IMR-90 (cell line): ENCODE data around the gene GADL1. TPM values are rescaled to one million over a fixed set of nuclear protein-coding genes. Genes with fewer than 3 reads are reported as not detected.

Experiments used
- ATAC-seq: fragments of 200-7000 bp; cut with Tn5 transposase; 2 replicates; pipeline ENCODE4 v1.9.1; 2020; ENCODE audit warnings: low read depth, mild to moderate bottlenecking, moderate library complexity
- BruUV-seq: library from RNA; stranded (reverse); fragments of 400-500 nt; replicated peaks from 2 replicates; lab custom pipeline; 2021; lab: Mats Ljungman, UMichigan
- CTCF ChIA-PET: fragments of 300-600 bp; formaldehyde crosslinking; extraction: SDS; loops from one replicate; lab custom pipeline; 2021; ENCODE audit warnings: antibody characterized with exemption; lab: Yijun Ruan, JAX
- POLR2A ChIA-PET: fragments of 300-600 bp; sonication (Branson Sonifier 250); formaldehyde crosslinking; loops from one replicate; lab custom pipeline; 2022; ENCODE audit warnings: antibody characterized with exemption; ENCODE audit not compliant: unreplicated experiment; lab: Charles Lee
- DNase-seq: peaks from one replicate; pipeline ENCODE4 v3.0.0; 2013
- H2AFZ ChIP-seq: replicated peaks from 2 replicates; pipeline ENCODE3; 2013; ENCODE audit warnings: low read length, mild to moderate bottlenecking; ENCODE audit not compliant: poor library complexity
- H2AK5ac ChIP-seq: 2 replicates; pipeline ENCODE4 v1.6.1; 2013; ENCODE audit warnings: low read depth, low read length, inconsistent platforms
- H2AK9ac ChIP-seq: replicated peaks from 2 replicates; pipeline ENCODE3; 2013; ENCODE audit warnings: mild to moderate bottlenecking, low read depth, low read length, moderate library complexity; ENCODE audit not compliant: poor library complexity
- H2BK120ac ChIP-seq: 2 replicates; pipeline ENCODE4 v1.6.1; 2013; ENCODE audit warnings: low read depth, low read length, inconsistent platforms
- H2BK15ac ChIP-seq: 3 replicates; pipeline ENCODE4 v1.6.1; 2013; ENCODE audit warnings: low read depth, low read length, inconsistent platforms
- H2BK20ac ChIP-seq: 2 replicates; pipeline ENCODE4 v1.6.1; 2013; ENCODE audit warnings: low read depth, mild to moderate bottlenecking, inconsistent platforms, low read length, moderate library complexity
- H2BK5ac ChIP-seq: 2 replicates; pipeline ENCODE4 v1.6.1; 2013; ENCODE audit warnings: mild to moderate bottlenecking, low read depth, low read length, inconsistent platforms; ENCODE audit not compliant: poor library complexity, severe bottlenecking
- H3K14ac ChIP-seq: replicated peaks from 2 replicates; pipeline ENCODE4 v1.6.1; 2013; ENCODE audit warnings: low read depth, low read length, inconsistent platforms
- H3K18ac ChIP-seq: 2 replicates; pipeline ENCODE4 v1.6.1; 2013; ENCODE audit warnings: low read depth, low read length, control low read depth
- H3K23ac ChIP-seq: 2 replicates; pipeline ENCODE4 v1.6.1; 2013; ENCODE audit warnings: low read depth, low read length, inconsistent platforms
- H3K27ac ChIP-seq: 2 replicates; pipeline ENCODE4 v1.5.1; 2013; ENCODE audit warnings: mild to moderate bottlenecking, control low read depth, low read length; ENCODE audit not compliant: insufficient read depth
- H3K27me3 ChIP-seq: 2 replicates; pipeline ENCODE4 v1.6.1; 2013; ENCODE audit warnings: low read length; ENCODE audit not compliant: control insufficient read depth, insufficient read depth
- H3K36me3 ChIP-seq: 2 replicates; pipeline ENCODE4 v1.6.1; 2013; ENCODE audit warnings: low read length, mixed read lengths; ENCODE audit not compliant: control insufficient read depth, insufficient read depth
- H3K4ac ChIP-seq: 2 replicates; pipeline ENCODE4 v1.6.1; 2013; ENCODE audit warnings: low read depth, low read length, inconsistent platforms
- H3K4me1 ChIP-seq: 2 replicates; pipeline ENCODE4 v1.6.1; 2013; ENCODE audit warnings: low read length, mixed read lengths; ENCODE audit not compliant: control insufficient read depth, insufficient read depth
- H3K4me2 ChIP-seq: 2 replicates; pipeline ENCODE4 v1.6.1; 2013; ENCODE audit warnings: low read depth, mild to moderate bottlenecking, control low read depth, low read length, moderate library complexity
- H3K4me3 ChIP-seq: 2 replicates; pipeline ENCODE4 v1.5.1; 2013; ENCODE audit warnings: low read depth, mild to moderate bottlenecking, control low read depth, low read length, moderate library complexity; ENCODE audit not compliant: insufficient read depth
- H3K56ac ChIP-seq: 2 replicates; pipeline ENCODE4 v1.6.1; 2013; ENCODE audit warnings: low read length, inconsistent platforms; ENCODE audit not compliant: insufficient read depth; ENCODE audit errors: extremely low read depth
- H3K79me1 ChIP-seq, 2 experiments: 2 replicates each; pipeline ENCODE4 v1.6.1; 2013; ENCODE audit warnings: low read length in 2 of 2, inconsistent platforms in 1 of 2, low read depth in 1 of 2
- H3K9ac ChIP-seq: 2 replicates; pipeline ENCODE4 v1.6.1; 2013; ENCODE audit warnings: low read depth, low read length, control low read depth
- H3K9me1 ChIP-seq: 2 replicates; pipeline ENCODE4 v1.6.1; 2013; ENCODE audit warnings: low read length, inconsistent platforms; ENCODE audit not compliant: insufficient read depth
- H3K9me3 ChIP-seq: 2 replicates; pipeline ENCODE4 v1.6.1; 2013; ENCODE audit warnings: low read length; ENCODE audit not compliant: control insufficient read depth, insufficient read depth
- H4K20me1 ChIP-seq: 2 replicates; pipeline ENCODE4 v1.6.1; 2013; ENCODE audit warnings: low read length, inconsistent platforms; ENCODE audit not compliant: insufficient read depth
- H4K5ac ChIP-seq: 2 replicates; pipeline ENCODE4 v1.6.1; 2013; ENCODE audit warnings: mild to moderate bottlenecking, low read depth, low read length, control low read depth
- H4K8ac ChIP-seq, 2 experiments: 2 replicates each; pipeline ENCODE4 v1.6.1; 2013; ENCODE audit warnings: low read depth in 2 of 2, low read length in 2 of 2, control low read depth in 1 of 2, inconsistent platforms in 1 of 2
- H4K91ac ChIP-seq: 2 replicates; pipeline ENCODE4 v1.6.1; 2013; ENCODE audit warnings: low read depth, low read length, inconsistent platforms; ENCODE audit not compliant: insufficient read depth
- BHLHE40 ChIP-seq: fragments of 150-350 bp; IDR thresholded peaks from 2 replicates; pipeline ENCODE4 v1.6.1; 2016; ENCODE audit warnings: mild to moderate bottlenecking, low read depth, low read length
- CEBPB ChIP-seq: IDR thresholded peaks from 2 replicates; pipeline ENCODE4 v1.6.1; 2012; ENCODE audit warnings: low read depth, low read length, improper control_type of control experiment
- CHD1 ChIP-seq: IDR thresholded peaks from 2 replicates; pipeline ENCODE4 v1.6.1; 2012; ENCODE audit warnings: low read depth, low read length, improper control_type of control experiment
- CTCF ChIP-seq: conservative IDR thresholded peaks from 2 replicates; pipeline ENCODE4 v1.5.1; 2012; ENCODE audit warnings: mild to moderate bottlenecking, low read depth, low read length, improper control_type of control experiment
- ELK1 ChIP-seq: fragments of 150-350 bp; IDR thresholded peaks from 2 replicates; pipeline ENCODE4 v1.6.1; 2016; ENCODE audit warnings: low read depth, mild to moderate bottlenecking, low read length, moderate library complexity, borderline replicate concordance
- MAFK ChIP-seq: IDR thresholded peaks from 2 replicates; pipeline ENCODE4 v1.6.1; 2012; ENCODE audit warnings: low read depth, low read length, improper control_type of control experiment
- MAZ ChIP-seq: IDR thresholded peaks from 2 replicates; pipeline ENCODE4 v1.6.1; 2012; ENCODE audit warnings: low read depth, mild to moderate bottlenecking, low read length, improper control_type of control experiment, moderate library complexity, borderline replicate concordance
- MXI1 ChIP-seq: IDR thresholded peaks from 2 replicates; pipeline ENCODE4 v1.6.1; 2012; ENCODE audit warnings: low read depth, mild to moderate bottlenecking, low read length, moderate library complexity, borderline replicate concordance
- POLR2A ChIP-seq: IDR thresholded peaks from 2 replicates; pipeline ENCODE4 v1.6.1; 2012; ENCODE audit warnings: mild to moderate bottlenecking, low read depth, low read length
- RAD21 ChIP-seq: IDR thresholded peaks from 2 replicates; pipeline ENCODE4 v1.6.1; 2012; ENCODE audit warnings: low read length, improper control_type of control experiment
- RFX5 ChIP-seq: IDR thresholded peaks from 2 replicates; pipeline ENCODE4 v1.8.0; 2012; ENCODE audit warnings: low read depth, mild to moderate bottlenecking, low read length, moderate library complexity
- SMC3 ChIP-seq: fragments of 150-350 bp; IDR thresholded peaks from 2 replicates; pipeline ENCODE4 v1.6.1; 2016; ENCODE audit warnings: low read depth, mild to moderate bottlenecking, antibody characterized with exemption, low read length, moderate library complexity
- WGBS, 2 experiments: methylation state at CpG; one replicate each; pipeline versions ENCODE4 v1.1.5 to v1.1.7; 2013; ENCODE audit warnings: missing lambda C conversion rate in 2 of 2; ENCODE audit not compliant: insufficient read length in 1 of 2; ENCODE audit errors: extremely low coverage in 2 of 2; 5-methylcytosine and 5-hydroxymethylcytosine counted together
- dilution Hi-C: fragments of 300-500 bp; cut with HindIII; formaldehyde crosslinking; loops from one replicate; pipeline ENCODE4 v1.14.3; 2018; ENCODE audit warnings: low sequenced_read_pairs; ENCODE audit not compliant: unreplicated experiment
- in situ Hi-C: fragments of 300-500 bp; cut with MboI; formaldehyde crosslinking; loops from 3 replicates; pipeline ENCODE4 v1.14.3; 2019; ENCODE audit warnings: low sequenced_read_pairs, inconsistent platforms, mixed read lengths
- intact Hi-C: fragments of 100-400 bp; cut with micrococcal nuclease; formaldehyde crosslinking; loops from 2 replicates; pipeline ENCODE4 v1.10.0; 2022
- polyA plus RNA-seq, 3 experiments: library from polyadenylated mRNA; depleted of rRNA; stranded (reverse); fragments of >200 nt; gene quantifications; 2 replicates each; pipeline ENCODE4 v1.2.3, GENCODE V29; 2012; ENCODE audit warnings: low replicate concordance in 1 of 3
- total RNA-seq: library from RNA; depleted of rRNA; stranded (reverse); fragments of >200 nt; gene quantifications from 2 replicates; pipeline ENCODE4 v1.2.3, GENCODE V29; 2012
- TF ChIP-seq, protein P1 (sequence below): fragments of 150-350 bp; IDR thresholded peaks from 2 replicates; pipeline ENCODE4 v1.6.1; 2017; ENCODE audit warnings: mild to moderate bottlenecking, antibody characterized with exemption, low read length, low read depth

GADL1 gene
- total and polyA plus RNA-seq, 2 of the 4 experiments (the other 2 are of a cell fraction) = not detected

DNA sequence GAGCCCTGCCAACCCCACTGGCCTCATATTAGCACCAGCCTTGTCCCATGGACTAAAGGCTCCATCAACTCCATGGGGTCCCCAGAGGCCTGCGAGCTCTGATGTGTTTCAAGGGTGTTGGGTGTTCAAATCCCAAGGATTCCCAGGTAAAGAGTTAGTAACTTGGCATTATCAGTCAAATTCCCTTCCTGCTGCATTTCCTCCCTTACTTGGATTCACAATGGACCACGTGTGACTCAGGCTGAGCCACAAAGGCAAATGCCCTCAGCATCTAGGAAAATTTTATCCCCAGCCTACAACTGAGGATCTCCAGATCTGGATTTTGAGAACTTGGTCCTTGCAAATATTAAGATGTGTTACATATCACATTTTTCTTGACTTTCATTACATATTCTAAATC is 58.8 kb downstream of the GADL1 start:
- H3K9me1 ChIP-seq = no peaks in the 10 kb centered on the region
- H3K4me3 ChIP-seq = no peak overlapping the region
- H4K20me1 ChIP-seq = no peaks in the 10 kb centered on the region
- no peak overlapping the region for H4K91ac ChIP-seq
- H3K27ac ChIP-seq = no peak overlapping the region
- CTCF ChIA-PET = no interaction called here
- H2BK20ac ChIP-seq = no peak overlapping the region
- no peaks in the 10 kb centered on the region for H3K9me3 ChIP-seq
- H4K8ac ChIP-seq = no peak overlapping the region
- TF ChIP-seq RFX5 (no peak), CHD1 (no peak), CEBPB (no peak), MAZ (no peak), RAD21 (no peak), CTCF (no peak), MAFK (no peak), ELK1 (no peak), POLR2A (no peak), MXI1 (no peak), SMC3 (no peak), BHLHE40 (no peak)
- TF ChIP-seq, protein P1, sequence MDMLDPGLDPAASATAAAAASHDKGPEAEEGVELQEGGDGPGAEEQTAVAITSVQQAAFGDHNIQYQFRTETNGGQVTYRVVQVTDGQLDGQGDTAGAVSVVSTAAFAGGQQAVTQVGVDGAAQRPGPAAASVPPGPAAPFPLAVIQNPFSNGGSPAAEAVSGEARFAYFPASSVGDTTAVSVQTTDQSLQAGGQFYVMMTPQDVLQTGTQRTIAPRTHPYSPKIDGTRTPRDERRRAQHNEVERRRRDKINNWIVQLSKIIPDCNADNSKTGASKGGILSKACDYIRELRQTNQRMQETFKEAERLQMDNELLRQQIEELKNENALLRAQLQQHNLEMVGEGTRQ = no peak
- H3K4me2 ChIP-seq = no peak overlapping the region
- no peak overlapping the region for H3K18ac ChIP-seq
- H3K4me1 ChIP-seq = no peaks in the 10 kb centered on the region
- no peak overlapping the region for H3K56ac ChIP-seq
- no peak overlapping the region for H3K23ac ChIP-seq
- H2AK9ac ChIP-seq = no peak overlapping the region
- no CpG with 5 or more reads among the region's 2 CpGs for WGBS, 2 experiments
- intact Hi-C loops (no loop called here), in situ Hi-C loops (no loop called here), dilution Hi-C loops (no loop called here)
- no peak overlapping the region for H2AK5ac ChIP-seq
- H3K4ac ChIP-seq = no peak overlapping the region
- H2BK120ac ChIP-seq = no peak overlapping the region
- ATAC-seq = no peak
- H3K27me3 ChIP-seq = peaks cover 5% of the 10 kb centered on the region
- no peak overlapping the region for H2BK5ac ChIP-seq
- H3K36me3 ChIP-seq = no peaks in the 10 kb centered on the region
- BruUV-seq = no TSS peak
- no peak overlapping the region for H3K9ac ChIP-seq
- DNase-seq = no peak
- no peak overlapping the region for H2BK15ac ChIP-seq
- POLR2A ChIA-PET = no interaction called here
- H3K14ac ChIP-seq = no peak overlapping the region
- no peaks in the 10 kb centered on the region for H3K79me1 ChIP-seq
- H2AFZ ChIP-seq = no peak overlapping the region
- H4K5ac ChIP-seq = no peak overlapping the region
